Spleen (tissue), 11 donors: ENCODE results near the gene GLS. TPM values are rescaled to one million over a fixed set of nuclear protein-coding genes. Genes with fewer than 3 reads are reported as not detected.

ENCODE experiments used
- DNase-seq: peaks from one replicate; pipeline ENCODE4 v3.0.0-alpha.2; 2020
- H3K27ac ChIP-seq, 8 donors: fragments of 200-600 bp; sonication (generic) in 7 of 8; 1 replicate in 4 of 8; 2 replicates in 4 of 8; pipeline versions ENCODE4 v1.5.0 to v1.8.0; 2016 to 2021; ENCODE audit warnings: inconsistent platforms in 4 of 8, mild to moderate bottlenecking in 4 of 8, moderate library complexity in 1 of 8
- H3K27me3 ChIP-seq, 7 donors: fragments of 200-600 bp; sonication (generic) in 6 of 7; replicated peaks in 1 of 7; 1 replicate in 4 of 7; 2 replicates in 3 of 7; pipeline versions ENCODE4 v1.5.0 to v1.8.0; 2016 to 2021; ENCODE audit warnings: inconsistent platforms in 3 of 7, mild to moderate bottlenecking in 1 of 7
- H3K36me3 ChIP-seq, 6 donors: fragments of 200-600 bp; sonication (generic) in 5 of 6; 1 replicate in 4 of 6; 2 replicates in 2 of 6; pipeline versions ENCODE4 v1.5.0 to v1.8.0; 2016 to 2021; ENCODE audit warnings: inconsistent platforms in 2 of 6
- H3K4me1 ChIP-seq, 6 donors: fragments of 200-600 bp; sonication (generic) in 5 of 6; 1 replicate in 3 of 6; 2 replicates in 3 of 6; pipeline versions ENCODE4 v1.5.0 to v1.8.0; 2016 to 2021; ENCODE audit warnings: inconsistent platforms in 3 of 6
- H3K4me3 ChIP-seq, 8 donors: fragments of 200-600 bp; sonication (generic) in 7 of 8; 1 replicate in 4 of 8; 2 replicates in 4 of 8; pipeline versions ENCODE4 v1.5.0 to v1.8.0; 2016 to 2021; ENCODE audit warnings: inconsistent platforms in 4 of 8, mild to moderate bottlenecking in 4 of 8, moderate library complexity in 2 of 8
- H3K9me3 ChIP-seq, 8 donors: fragments of 200-600 bp; sonication (generic) in 7 of 8; 1 replicate in 4 of 8; 2 replicates in 4 of 8; pipeline versions ENCODE4 v1.5.0 to v1.8.0; 2016 to 2021; ENCODE audit warnings: inconsistent platforms in 4 of 8
- POLR2A ChIP-seq, 3 donors: fragments of 450-650 bp; IDR thresholded peaks; one replicate each; pipeline ENCODE4 v1.5.1; 2017; ENCODE audit warnings: antibody characterized with exemption in 3 of 3, mild to moderate bottlenecking in 1 of 3
- POLR2AphosphoS5 ChIP-seq, 3 donors: sonication (generic); formaldehyde crosslinking; IDR thresholded peaks; one replicate each; pipeline ENCODE4 v1.5.1; 2017; ENCODE audit warnings: antibody characterized with exemption in 3 of 3
- WGBS, 5 donors: extraction: QIAGEN DNeasy Blood & Tissue Kit in 3 of 5; methylation state at CpG; one replicate each; pipeline versions ENCODE4 v1.1.5 to v1.1.7; 2013 to 2018; 5-methylcytosine and 5-hydroxymethylcytosine counted together
- intact Hi-C: fragments of 100-400 bp; cut with DNase I; formaldehyde crosslinking; loops from one replicate; pipeline ENCODE4 v1.15.0; 2023; ENCODE audit warnings: low total_unique reads
- polyA plus RNA-seq, 3 donors: library from polyadenylated mRNA; stranded (reverse); fragments of 200-250 nt; gene quantifications; one replicate each; pipeline ENCODE4 v1.2.1, GENCODE V29; 2013
- total RNA-seq, 7 donors: library from RNA; depleted of rRNA in 3 of 7; stranded (reverse); fragments of >200 nt in 3 of 7; fragmentation: NEBNext Ultra II Directional in 4 of 7; extraction: Animal tissue kit (Norgen Biotek cat#: 25700) in 4 of 7; gene quantifications; one replicate each; pipeline versions ENCODE4 v1.1.0 to v1.2.1, GENCODE V29; 2016 to 2021
- TF ChIP-seq, protein P1 (sequence below), 11 experiments: fragments of 200-600 bp in 7 of 11; fragments of 450-650 bp in 4 of 11; sonication (generic) in 4 of 11; IDR thresholded peaks in 8 of 11; conservative IDR thresholded peaks in 3 of 11; 1 replicate in 7 of 11; 2 replicates in 4 of 11; pipeline versions ENCODE4 v1.4.0 to v1.8.0; 2016 to 2021; ENCODE audit warnings: antibody characterized with exemption in 11 of 11, inconsistent platforms in 4 of 11, mild to moderate bottlenecking in 1 of 11
- donor health status: healthy with polysubstance abuse.
- donor health status: DM: no; HTN: no; CAD: no; lungs with moderate emphysema.
- donor health status: DM: no; HTN: no; CAD: no.
- donor health status: Bipolar disorder and iron deficiency.
- donor health status: healthy.
- donor health status: DM: no; HTN: no; CAD: no.
- donor health status: DM: yes; HTN: yes; CAD: no.

Gene GLS
- total and polyA plus RNA-seq, 10 donors = 42.3 to 254 (median 176) TPM

DNA sequence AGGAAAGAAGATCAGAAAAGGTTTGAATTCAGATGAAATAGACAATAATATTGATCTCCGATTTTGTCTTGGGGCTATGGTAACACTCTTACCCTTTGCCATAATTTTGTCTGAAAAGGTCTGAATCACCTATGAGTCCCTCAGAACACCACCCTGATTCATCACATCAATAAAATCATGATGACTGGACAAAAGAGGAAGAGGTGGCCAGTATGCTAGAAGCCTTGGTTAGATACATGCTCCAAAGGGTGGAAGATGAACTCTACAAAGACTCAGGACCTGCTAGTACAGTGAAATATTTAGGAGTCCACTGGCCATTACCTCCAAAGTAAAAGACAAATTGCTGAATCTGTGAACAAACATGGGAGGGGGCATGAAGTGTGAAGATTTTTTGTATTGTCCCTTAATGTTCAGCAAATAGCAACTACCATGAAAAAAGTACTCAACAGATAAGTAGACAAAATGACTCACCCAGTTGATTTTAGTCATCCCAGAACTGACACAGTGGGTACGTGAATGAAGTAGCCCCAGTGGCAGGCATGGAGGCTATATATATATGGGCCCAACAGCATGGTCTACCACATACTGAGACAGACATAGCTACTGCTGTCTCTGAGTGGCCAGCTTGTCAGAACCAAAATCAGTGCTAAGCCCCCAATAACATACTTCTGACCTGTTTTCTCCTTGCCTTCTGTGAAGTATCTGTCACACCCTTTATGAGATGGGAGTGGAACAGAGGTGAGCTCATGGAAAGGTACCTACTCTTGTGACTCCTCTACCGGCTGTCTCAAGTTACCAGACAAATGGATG, 36.5 kb upstream of the GLS start:
- no peaks in the 10 kb centered on the region for H3K36me3 ChIP-seq

DNA sequence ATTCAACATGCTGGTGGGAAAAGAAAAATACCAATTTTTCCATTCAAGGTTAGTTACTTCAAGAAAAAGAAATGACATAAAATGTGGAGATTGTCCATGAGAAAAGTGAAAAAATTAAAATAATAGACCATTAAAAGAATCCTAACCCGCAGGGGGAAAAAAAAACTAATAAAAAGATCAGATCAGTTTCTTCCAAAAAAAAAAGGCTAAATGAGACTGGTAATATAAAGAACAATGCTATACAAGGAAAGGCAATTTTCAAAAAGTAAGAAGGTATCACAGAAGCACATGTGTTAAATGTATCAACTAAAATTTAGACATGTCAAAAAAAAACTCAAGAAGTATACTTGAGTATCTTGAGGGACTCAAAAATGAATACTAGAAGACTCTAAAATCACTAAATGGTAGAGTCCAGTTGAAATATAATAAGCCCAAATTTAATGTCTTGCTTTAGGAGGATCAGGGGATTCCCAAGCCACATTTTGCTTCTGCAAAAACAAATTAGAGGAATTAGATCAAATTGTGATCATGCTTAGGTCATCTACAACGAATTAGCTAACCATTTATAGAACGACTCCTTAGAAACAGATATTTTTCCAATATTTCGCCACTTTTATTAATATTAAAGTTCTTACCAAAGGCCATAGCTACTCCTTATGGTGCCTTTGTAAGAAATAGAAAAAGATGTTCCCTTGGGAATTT, 35.8 kb upstream of the GLS start:
- no peaks in the 10 kb centered on the region for H3K27me3 ChIP-seq
- no peak for TF ChIP-seq POLR2AphosphoS5 (IDR thresholded peaks at IDR 0.05)
- H3K4me3 ChIP-seq = no peak overlapping the region
- H3K27ac ChIP-seq = no peak overlapping the region
- DNase-seq = no peak
- no peaks in the 10 kb centered on the region for H3K36me3 ChIP-seq
- H3K4me1 ChIP-seq = peaks cover 0 to 18% (median 10%) of the 10 kb centered on the region in 6 donors
- WGBS, 5 donors = 78 to 90% (median 83%) methylated on average over 4 of the region's 4 CpGs
- intact Hi-C loops = no loop called here
- H3K9me3 ChIP-seq = no peaks in the 10 kb centered on the region

More for the DNA sequence above, 36.5 kb upstream of the GLS start:
- Histone ChIP-seq H3K4me1 (peaks cover 0 to 18% (median 10%) of the 10 kb centered on the region in 6 donors), H3K4me3 (no peak overlapping the region), H3K9me3 (no peaks in the 10 kb centered on the region), H3K27ac (no peak overlapping the region), H3K27me3 (no peaks in the 10 kb centered on the region)
- no peak for DNase-seq
- WGBS, 5 donors = 81 to 91% (median 84%) methylated on average over 3 of the region's 3 CpGs
- intact Hi-C loops = no loop called here
- TF ChIP-seq, protein P1, sequence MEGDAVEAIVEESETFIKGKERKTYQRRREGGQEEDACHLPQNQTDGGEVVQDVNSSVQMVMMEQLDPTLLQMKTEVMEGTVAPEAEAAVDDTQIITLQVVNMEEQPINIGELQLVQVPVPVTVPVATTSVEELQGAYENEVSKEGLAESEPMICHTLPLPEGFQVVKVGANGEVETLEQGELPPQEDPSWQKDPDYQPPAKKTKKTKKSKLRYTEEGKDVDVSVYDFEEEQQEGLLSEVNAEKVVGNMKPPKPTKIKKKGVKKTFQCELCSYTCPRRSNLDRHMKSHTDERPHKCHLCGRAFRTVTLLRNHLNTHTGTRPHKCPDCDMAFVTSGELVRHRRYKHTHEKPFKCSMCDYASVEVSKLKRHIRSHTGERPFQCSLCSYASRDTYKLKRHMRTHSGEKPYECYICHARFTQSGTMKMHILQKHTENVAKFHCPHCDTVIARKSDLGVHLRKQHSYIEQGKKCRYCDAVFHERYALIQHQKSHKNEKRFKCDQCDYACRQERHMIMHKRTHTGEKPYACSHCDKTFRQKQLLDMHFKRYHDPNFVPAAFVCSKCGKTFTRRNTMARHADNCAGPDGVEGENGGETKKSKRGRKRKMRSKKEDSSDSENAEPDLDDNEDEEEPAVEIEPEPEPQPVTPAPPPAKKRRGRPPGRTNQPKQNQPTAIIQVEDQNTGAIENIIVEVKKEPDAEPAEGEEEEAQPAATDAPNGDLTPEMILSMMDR (IDR thresholded peaks at IDR 0.05 in 8 of 11, conservative IDR thresholded peaks at IDR 0.05 in 3 of 11) = no peak
- TF ChIP-seq POLR2A (IDR thresholded peaks at IDR 0.05) (no peak), POLR2AphosphoS5 (IDR thresholded peaks at IDR 0.05) (no peak)

DNA sequence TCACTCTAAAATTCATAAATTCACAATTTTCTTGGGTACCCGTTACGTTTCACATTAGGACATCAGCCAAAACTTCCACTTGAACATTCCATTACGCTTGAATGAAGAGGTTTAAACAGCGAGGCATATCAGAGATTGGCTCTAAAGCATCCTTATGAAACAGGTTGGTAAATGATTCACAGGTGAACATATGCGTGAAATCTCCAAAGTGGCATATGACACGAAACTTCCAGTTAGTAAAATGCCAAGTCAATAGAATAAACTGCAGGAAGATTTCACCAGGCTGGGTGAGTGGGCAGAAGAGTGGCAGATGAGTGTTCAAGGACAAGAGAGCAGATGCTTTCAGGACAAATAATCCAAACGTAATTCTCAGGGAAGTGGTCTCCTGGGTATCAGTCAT, 33.9 kb upstream of the GLS start:
- WGBS, 5 donors = 78 to 92% (median 85%) methylated on average over 7 of the region's 7 CpGs
- no peaks in the 10 kb centered on the region for H3K9me3 ChIP-seq
- H3K27me3 ChIP-seq = no peaks in the 10 kb centered on the region
- peaks cover 0 to 21% (median 12%) of the 10 kb centered on the region in 6 donors for H3K4me1 ChIP-seq
- TF ChIP-seq POLR2A (IDR thresholded peaks at IDR 0.05) (no peak), POLR2AphosphoS5 (IDR thresholded peaks at IDR 0.05) (no peak)
- TF ChIP-seq, protein P1 (IDR thresholded peaks at IDR 0.05 in 8 of 11, conservative IDR thresholded peaks at IDR 0.05 in 3 of 11) = no peak
- intact Hi-C loops = no loop called here
- DNase-seq = no peak
- H3K27ac ChIP-seq = no peak overlapping the region
- no peak overlapping the region for H3K4me3 ChIP-seq
- no peaks in the 10 kb centered on the region for H3K36me3 ChIP-seq

DNA sequence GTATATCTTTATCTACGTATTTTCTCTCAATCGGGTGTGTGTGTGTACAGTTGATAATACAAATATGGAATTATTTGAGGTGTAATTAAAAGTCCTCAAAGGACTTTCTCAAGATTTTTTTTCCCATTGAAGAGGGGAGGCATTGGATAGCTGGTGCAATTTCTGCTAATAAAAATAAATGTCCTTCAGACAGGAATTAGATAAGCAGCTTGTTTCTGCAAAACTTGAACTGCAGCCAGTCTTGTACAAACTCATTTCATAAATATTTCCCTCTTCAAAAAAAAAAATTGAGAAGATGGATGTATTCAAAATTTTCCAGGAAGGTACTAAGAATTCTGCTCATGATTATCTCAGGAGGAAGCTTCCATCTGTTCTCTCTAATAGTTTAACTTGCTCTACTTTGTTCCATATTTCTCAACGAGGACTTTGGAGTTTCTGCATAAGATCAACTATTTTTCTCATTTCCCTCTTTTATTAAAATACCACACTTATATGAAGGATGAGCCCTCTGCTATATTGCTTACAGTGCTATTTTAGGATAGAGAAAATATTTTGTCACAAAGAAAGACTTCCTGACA, 33.0 kb upstream of the GLS start:
- no peaks in the 10 kb centered on the region for H3K9me3 ChIP-seq
- peaks cover 0 to 21% (median 12%) of the 10 kb centered on the region in 6 donors for H3K4me1 ChIP-seq
- intact Hi-C loops = no loop called here
- TF ChIP-seq, protein P1 (IDR thresholded peaks at IDR 0.05 in 8 of 11, conservative IDR thresholded peaks at IDR 0.05 in 3 of 11) = no peak
- no peak for TF ChIP-seq POLR2AphosphoS5 (IDR thresholded peaks at IDR 0.05)
- no peak for TF ChIP-seq POLR2A (IDR thresholded peaks at IDR 0.05)
- H3K27ac ChIP-seq = peak overlapping the region in 4 of 8 donors; percentile 2 to 37 (median 14)
- no peaks in the 10 kb centered on the region for H3K36me3 ChIP-seq
- 29 to 52% (median 36%) methylated on average over 3 of the region's 3 CpGs for WGBS, 5 donors
- no peak overlapping the region for H3K4me3 ChIP-seq
- no peak for DNase-seq
- H3K27me3 ChIP-seq = no peaks in the 10 kb centered on the region
